Transverse colon (tissue), 4 donors: ENCODE measurements around the gene UBN2. TPM values are rescaled to one million over a fixed set of nuclear protein-coding genes. Genes with fewer than 3 reads are reported as not detected.

Source experiments
- DNase-seq: peaks from one replicate; pipeline ENCODE4 v3.0.0-alpha.2; 2019
- H3K27ac ChIP-seq, 4 donors: fragments of 200-600 bp; sonication (generic); 2 replicates each; pipeline ENCODE4 v1.5.1; 2016 to 2018; ENCODE audit warnings: inconsistent platforms in 4 of 4
- H3K27me3 ChIP-seq: fragments of 200-600 bp; sonication (generic); 2 replicates; pipeline ENCODE4 v1.5.1; 2017; ENCODE audit warnings: inconsistent platforms
- H3K36me3 ChIP-seq, 4 donors: fragments of 200-600 bp; sonication (generic); 2 replicates each; pipeline ENCODE4 v1.5.1; 2017 to 2019; ENCODE audit warnings: inconsistent platforms in 4 of 4
- H3K4me1 ChIP-seq, 4 donors: fragments of 200-600 bp; sonication (generic); 2 replicates each; pipeline ENCODE4 v1.5.1; 2017 to 2020; ENCODE audit warnings: inconsistent platforms in 4 of 4
- H3K4me3 ChIP-seq, 4 donors: fragments of 200-600 bp; sonication (generic); 1 replicate in 1 of 4; 2 replicates in 3 of 4; pipeline versions ENCODE4 v1.5.1 to v1.6.1; 2017 to 2019; ENCODE audit warnings: inconsistent platforms in 4 of 4
- H3K9me3 ChIP-seq, 2 donors: fragments of 200-600 bp; sonication (generic); 2 replicates each; pipeline ENCODE4 v1.5.1; 2017 to 2019; ENCODE audit warnings: inconsistent platforms in 2 of 2
- CTCF ChIP-seq, 5 experiments: fragments of 200-600 bp in 3 of 5; fragments of 450-650 bp in 2 of 5; sonication (generic) in 3 of 5; IDR thresholded peaks; 1 replicate in 2 of 5; 2 replicates in 3 of 5; pipeline ENCODE4 v1.5.1; 2016 to 2017; ENCODE audit warnings: antibody characterized with exemption in 5 of 5, inconsistent platforms in 3 of 5, mild to moderate bottlenecking in 2 of 5, moderate library complexity in 1 of 5
- EP300 ChIP-seq: sonication (generic); formaldehyde crosslinking; IDR thresholded peaks from one replicate; pipeline ENCODE4 v1.6.1; 2017; ENCODE audit warnings: antibody characterized with exemption, low read depth
- POLR2A ChIP-seq: fragments of 450-650 bp; IDR thresholded peaks from one replicate; pipeline ENCODE4 v1.6.1; 2016; ENCODE audit warnings: antibody characterized with exemption, mild to moderate bottlenecking, moderate library complexity
- POLR2AphosphoS5 ChIP-seq, 3 donors: sonication (generic); formaldehyde crosslinking; IDR thresholded peaks; one replicate each; pipeline ENCODE4 v1.6.1; 2016; ENCODE audit warnings: antibody characterized with exemption in 3 of 3
- WGBS, 2 donors: methylation state at CpG; one replicate each; pipeline ENCODE4 v1.1.5; 2018; ENCODE audit warnings: low coverage in 1 of 2; 5-methylcytosine and 5-hydroxymethylcytosine counted together
- in situ Hi-C, 4 donors: fragments of 200-750 bp; cut with MboI; loops; one replicate each; pipeline versions ENCODE4 v1.15.0 to v1.15.1; 2017; ENCODE audit warnings: low sequenced_read_pairs in 3 of 4, low pct_ligation_motif_present in 1 of 4, low pct_unique_long_range_greater_than_20kb in 1 of 4
- intact Hi-C: fragments of 100-400 bp; cut with DNase I; formaldehyde crosslinking; loops from one replicate; pipeline ENCODE4 v1.15.1; 2023; ENCODE audit warnings: low total_unique reads
- total RNA-seq, 4 donors: library from RNA; depleted of rRNA; stranded (reverse); fragments of >200 nt; gene quantifications; one replicate each; pipeline ENCODE4 v1.1.0, GENCODE V29; 2016

UBN2 gene
- total RNA-seq, 4 donors from 2014 or later: 9.7 to 22.1 (median 13.9) TPM

- Histone ChIP-seq H3K36me3 (peaks cover 0 to 39% (median 14%) of the 10 kb centered on the region in 4 donors), H3K27me3 (no peaks in the 10 kb centered on the region), H3K9me3 (no peaks in the 10 kb centered on the region), H3K27ac (no peak overlapping the region), H3K4me1 (no peaks in the 10 kb centered on the region), H3K4me3 (no peak overlapping the region)
- DNase-seq: no peak
- TF ChIP-seq POLR2AphosphoS5 (IDR thresholded peaks at IDR 0.05) (no peak), POLR2A (no peak), EP300 (no peak), CTCF (IDR thresholded peaks at IDR 0.05) (no peak)
- in situ Hi-C loops (no loop called here), intact Hi-C loops (no loop called here)
Observed at GRCh38 chr7:139241258-139241657, 10.2 kb downstream of the UBN2 start.

GRCh38 chr7:139242741-139243281 lies 11.8 kb downstream of the UBN2 start:
- intact Hi-C loops (no loop called here), in situ Hi-C loops (no loop called here)
- TF ChIP-seq CTCF (IDR thresholded peaks at IDR 0.05): no peak
- TF ChIP-seq POLR2AphosphoS5 (IDR thresholded peaks at IDR 0.05): no peak
- TF ChIP-seq POLR2A: no peak
- TF ChIP-seq EP300: no peak
- 79 to 86% methylated on average over 1 of the region's 1 CpG for WGBS, 2 donors
- no peaks in the 10 kb centered on the region for H3K9me3 ChIP-seq
- no peaks in the 10 kb centered on the region for H3K4me1 ChIP-seq
- no peak for DNase-seq
- H3K4me3 ChIP-seq: no peak overlapping the region
- no peak overlapping the region for H3K27ac ChIP-seq
- peaks cover 0 to 29% (median 10%) of the 10 kb centered on the region in 4 donors for H3K36me3 ChIP-seq
- no peaks in the 10 kb centered on the region for H3K27me3 ChIP-seq

- WGBS, 2 donors: 100% methylated on average over 1 of the region's 1 CpG
- H3K27ac ChIP-seq: no peak overlapping the region
- H3K4me1 ChIP-seq: no peaks in the 10 kb centered on the region
- TF ChIP-seq POLR2AphosphoS5 (IDR thresholded peaks at IDR 0.05): no peak
- H3K27me3 ChIP-seq: no peaks in the 10 kb centered on the region
- H3K9me3 ChIP-seq: no peaks in the 10 kb centered on the region
- in situ Hi-C loops: no loop called here
- no peak overlapping the region for H3K4me3 ChIP-seq
- no peak for DNase-seq
- intact Hi-C loops: no loop called here
- peaks cover 0 to 20% (median 6%) of the 10 kb centered on the region in 4 donors for H3K36me3 ChIP-seq
Observed at GRCh38 chr7:139245401-139245800, 14.4 kb downstream of the UBN2 start.

GRCh38 chr7:139246494-139246893 lies 15.5 kb downstream of the UBN2 start:
- DNase-seq: no peak
- Histone ChIP-seq H3K27ac (no peak overlapping the region), H3K27me3 (no peaks in the 10 kb centered on the region), H3K4me3 (no peak overlapping the region), H3K36me3 (peaks cover 0 to 15% (median 6%) of the 10 kb centered on the region in 4 donors), H3K9me3 (no peaks in the 10 kb centered on the region), H3K4me1 (no peaks in the 10 kb centered on the region)
- intact Hi-C loops: no loop called here
- in situ Hi-C loops: no loop called here
- TF ChIP-seq CTCF (IDR thresholded peaks at IDR 0.05) (no peak), POLR2AphosphoS5 (IDR thresholded peaks at IDR 0.05) (no peak), EP300 (no peak), POLR2A (no peak)
- WGBS, 2 donors: 85 to 92% methylated on average over 4 to 5 of the region's 5 CpGs

GRCh38 chr7:139246905-139247304 lies 15.9 kb downstream of the UBN2 start:
- H3K27ac ChIP-seq: no peak overlapping the region
- no peaks in the 10 kb centered on the region for H3K9me3 ChIP-seq
- no peak for DNase-seq
- H3K4me3 ChIP-seq: no peak overlapping the region
- 86 to 100% methylated on average over 2 to 5 of the region's 5 CpGs for WGBS, 2 donors
- H3K4me1 ChIP-seq: no peaks in the 10 kb centered on the region
- in situ Hi-C loops (no loop called here), intact Hi-C loops (no loop called here)
- TF ChIP-seq POLR2AphosphoS5 (IDR thresholded peaks at IDR 0.05): no peak
- no peak for TF ChIP-seq POLR2A
- no peak for TF ChIP-seq EP300
- TF ChIP-seq CTCF (IDR thresholded peaks at IDR 0.05): no peak
- peaks cover 0 to 17% (median 8%) of the 10 kb centered on the region in 4 donors for H3K36me3 ChIP-seq
- H3K27me3 ChIP-seq: no peaks in the 10 kb centered on the region
